ENCODE data around the gene ATP6V0C. TPM values are rescaled to one million over a fixed set of nuclear protein-coding genes. Genes with fewer than 3 reads are reported as not detected.
"Not testable (repeated sequence)": the region's sequence is repeated elsewhere in the genome, so short reads cannot be mapped to it uniquely, and the experiment has no call there.

ATP6V0C gene
- total RNA-seq, 1 donor from 2014 or later = 117 TPM

- H3K36me3 Mint-ChIP-seq (ENCODE audit: low read depth); H3K4me1 Mint-ChIP-seq (ENCODE audit: low read depth); H3K4me3 Mint-ChIP-seq; H3K9me3 Mint-ChIP-seq; H3K27me3 Mint-ChIP-seq (ENCODE audit: insufficient read depth); DNase-seq (ENCODE audit: low spot score); intact Hi-C loops (cut with micrococcal nuclease); H3K27ac Mint-ChIP-seq: not testable (repeated sequence)
Observed at GRCh38 chr16:2550283-2550878, 36.6 kb downstream of the ATP6V0C start.

GRCh38 chr16:2551420-2551889, 37.7 kb downstream of the ATP6V0C start:
- H3K36me3 Mint-ChIP-seq (ENCODE audit: low read depth); intact Hi-C loops (cut with micrococcal nuclease); H3K27me3 Mint-ChIP-seq (ENCODE audit: insufficient read depth); H3K4me1 Mint-ChIP-seq (ENCODE audit: low read depth); H3K9me3 Mint-ChIP-seq; DNase-seq (ENCODE audit: low spot score); H3K4me3 Mint-ChIP-seq; H3K27ac Mint-ChIP-seq: not testable (repeated sequence)

DNA sequence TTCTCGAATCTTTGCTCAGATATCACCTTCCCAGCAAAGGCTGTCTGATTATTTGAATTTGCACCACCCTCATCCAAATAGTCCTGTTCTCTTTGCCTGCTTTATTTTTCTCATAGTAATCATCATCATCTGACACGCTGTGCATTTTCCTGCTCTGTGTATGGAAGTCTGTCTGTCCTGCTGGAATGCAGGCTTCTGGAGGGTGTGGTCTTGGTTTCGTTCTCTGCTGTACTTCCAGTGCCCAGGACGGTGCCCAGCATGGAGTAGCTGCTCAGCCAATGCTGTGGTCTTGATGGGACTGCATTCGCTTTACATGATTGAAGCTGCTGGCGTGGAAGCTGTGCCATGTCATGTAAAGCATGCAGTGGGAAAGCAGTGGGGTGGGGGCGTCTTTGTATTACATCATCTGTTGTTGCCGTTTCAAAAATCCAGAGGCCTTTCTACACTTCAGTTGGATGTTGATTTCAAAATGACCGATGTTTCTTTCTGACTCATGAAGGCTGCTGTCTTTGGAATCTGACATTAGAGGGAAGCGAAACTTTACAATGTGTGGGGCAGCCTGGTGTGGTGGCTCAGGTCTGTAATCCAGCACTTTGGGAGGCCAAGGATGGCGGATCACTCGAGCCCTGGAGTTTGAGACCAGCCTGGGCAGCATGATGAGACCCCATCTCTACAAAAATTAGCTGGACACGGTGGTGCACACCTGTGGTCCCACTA, 41.1 kb downstream of the ATP6V0C start:
- DNase-seq (ENCODE audit: low spot score); intact Hi-C loops (cut with micrococcal nuclease); H3K9me3 Mint-ChIP-seq; H3K4me3 Mint-ChIP-seq; H3K27ac Mint-ChIP-seq; H3K27me3 Mint-ChIP-seq (ENCODE audit: insufficient read depth); H3K36me3 Mint-ChIP-seq (ENCODE audit: low read depth); H3K4me1 Mint-ChIP-seq (ENCODE audit: low read depth): not testable (repeated sequence)

DNA sequence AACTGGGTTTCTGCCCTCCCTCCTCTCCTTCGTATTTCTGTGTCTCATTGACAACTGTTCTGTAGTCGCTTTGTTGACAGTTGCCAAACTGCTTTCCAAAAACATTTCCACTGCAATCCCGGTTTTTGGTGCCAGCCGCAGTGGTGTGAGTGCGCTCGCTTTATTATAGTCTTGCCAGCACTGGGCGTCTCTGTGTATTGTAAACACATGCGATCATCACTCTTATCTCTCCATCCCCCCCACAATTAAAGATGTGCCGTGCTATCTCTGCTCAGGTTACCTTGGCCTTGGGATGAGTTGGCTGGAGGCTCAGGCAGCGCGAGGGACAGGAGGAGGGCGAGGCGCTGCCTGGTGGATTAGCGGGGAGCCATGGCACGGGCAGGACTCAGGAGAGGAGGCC, 43.4 kb downstream of the ATP6V0C start:
- intact Hi-C loops (cut with micrococcal nuclease); H3K36me3 Mint-ChIP-seq (ENCODE audit: low read depth); H3K27me3 Mint-ChIP-seq (ENCODE audit: insufficient read depth); H3K27ac Mint-ChIP-seq; H3K9me3 Mint-ChIP-seq; DNase-seq (ENCODE audit: low spot score); H3K4me1 Mint-ChIP-seq (ENCODE audit: low read depth); H3K4me3 Mint-ChIP-seq: not testable (repeated sequence)

DNA sequence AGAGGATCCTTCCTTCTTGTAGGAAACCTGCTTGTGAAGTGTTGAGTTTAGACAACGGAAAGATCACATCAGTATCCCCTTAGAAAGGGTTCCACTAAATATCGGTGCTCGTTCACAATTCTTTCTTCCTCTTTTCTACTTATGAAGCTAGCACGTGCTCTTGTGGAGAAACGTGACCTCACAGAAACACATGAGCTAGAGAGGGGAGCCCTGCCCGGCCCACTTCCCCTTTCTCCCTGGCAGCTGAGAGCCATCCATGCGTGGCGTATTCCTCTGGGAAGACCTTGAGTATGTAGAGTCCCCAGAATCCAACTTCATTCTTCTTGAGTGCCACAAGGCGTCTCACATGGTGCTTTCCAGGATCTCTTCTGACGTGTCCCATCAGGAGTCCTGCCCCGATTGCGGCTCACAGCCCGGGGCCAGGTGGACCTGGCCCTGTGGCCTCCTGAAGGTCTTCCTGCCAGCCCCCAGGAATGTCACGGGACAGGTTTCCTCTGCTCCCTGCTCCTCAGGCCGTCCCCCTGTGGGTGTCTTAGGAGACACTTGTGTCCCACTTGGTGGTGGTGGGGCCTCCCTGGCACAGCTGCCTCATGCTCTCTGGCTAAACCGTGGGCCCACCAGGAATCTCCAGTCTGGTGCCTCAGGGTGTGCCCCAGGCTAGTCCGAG, 46.5 kb downstream of the ATP6V0C start:
- not testable (repeated sequence) for H3K36me3 Mint-ChIP-seq (ENCODE audit: low read depth); H3K4me3 Mint-ChIP-seq

DNA sequence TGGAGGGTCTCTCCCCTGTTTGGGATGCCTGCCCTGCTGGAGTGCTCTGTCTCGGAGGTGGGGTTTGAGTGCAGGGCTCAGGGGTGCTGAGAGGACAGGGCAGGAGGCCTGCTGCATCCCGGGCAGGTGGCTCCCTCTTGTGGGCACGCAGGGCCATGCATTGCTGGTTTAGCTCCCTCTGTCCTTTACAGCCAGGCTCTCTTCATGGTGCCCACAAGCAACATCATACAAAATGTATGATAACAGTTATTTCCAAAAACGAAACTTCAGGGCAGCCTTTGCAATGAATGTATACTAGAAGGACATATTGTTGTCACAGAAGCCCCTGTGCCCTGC, 47.0 kb downstream of the ATP6V0C start:
- H3K9me3 Mint-ChIP-seq; intact Hi-C loops (cut with micrococcal nuclease): not testable (repeated sequence)

More for the DNA sequence above, 46.5 kb downstream of the ATP6V0C start:
- DNase-seq (ENCODE audit: low spot score); H3K27ac Mint-ChIP-seq; H3K27me3 Mint-ChIP-seq (ENCODE audit: insufficient read depth); H3K4me1 Mint-ChIP-seq (ENCODE audit: low read depth); intact Hi-C loops (cut with micrococcal nuclease); H3K9me3 Mint-ChIP-seq: not testable (repeated sequence)

GRCh38 chr16:2567506-2567905, 53.8 kb downstream of the ATP6V0C start:
- H3K27me3 Mint-ChIP-seq (ENCODE audit: insufficient read depth); H3K4me1 Mint-ChIP-seq (ENCODE audit: low read depth); H3K27ac Mint-ChIP-seq; H3K36me3 Mint-ChIP-seq (ENCODE audit: low read depth); DNase-seq (ENCODE audit: low spot score); intact Hi-C loops (cut with micrococcal nuclease); H3K4me3 Mint-ChIP-seq; H3K9me3 Mint-ChIP-seq: not testable (repeated sequence)

More for the DNA sequence above, 47.0 kb downstream of the ATP6V0C start:
- not testable (repeated sequence) for H3K27me3 Mint-ChIP-seq (ENCODE audit: insufficient read depth); H3K4me1 Mint-ChIP-seq (ENCODE audit: low read depth); H3K27ac Mint-ChIP-seq; H3K4me3 Mint-ChIP-seq; H3K36me3 Mint-ChIP-seq (ENCODE audit: low read depth)
- peak; percentile 62 for DNase-seq (ENCODE audit: low spot score)

- H3K4me1 Mint-ChIP-seq (ENCODE audit: low read depth); intact Hi-C loops (cut with micrococcal nuclease); H3K36me3 Mint-ChIP-seq (ENCODE audit: low read depth); DNase-seq (ENCODE audit: low spot score); H3K9me3 Mint-ChIP-seq; H3K27ac Mint-ChIP-seq; H3K4me3 Mint-ChIP-seq; H3K27me3 Mint-ChIP-seq (ENCODE audit: insufficient read depth): not testable (repeated sequence)
Observed at GRCh38 chr16:2568573-2568972, 54.8 kb downstream of the ATP6V0C start.

Other genes with a start within 250 kb of the ATP6V0C start
- gene RNPS1, start 245.8 kb upstream of the ATP6V0C start, total RNA-seq = 398 and 403 TPM in 2 replicates
- 9.0 and 10.0 TPM in 2 replicates for gene ABCA3, start 173.2 kb upstream of the ATP6V0C start, total RNA-seq
- gene CCNF, start 84.5 kb upstream of the ATP6V0C start, total RNA-seq = 45.3 and 46.7 TPM in 2 replicates
- gene TEDC2, start 53.8 kb upstream of the ATP6V0C start, total RNA-seq = 41.0 and 43.9 TPM in 2 replicates
- 0.10 TPM in 1 of 2 replicates, not detected in the other for gene NTN3, start 42.7 kb upstream of the ATP6V0C start, total RNA-seq
- gene TBC1D24, start 38.8 kb upstream of the ATP6V0C start, total RNA-seq = 19.6 and 24.6 TPM in 2 replicates
- gene AMDHD2, start 6.4 kb downstream of the ATP6V0C start, total RNA-seq = 32.4 and 38.3 TPM in 2 replicates
- 0.23 and 0.49 TPM in 2 replicates for gene CEMP1, start 17.5 kb downstream of the ATP6V0C start, total RNA-seq
- 50.8 and 60.2 TPM in 2 replicates for gene PDPK1, start 24.1 kb downstream of the ATP6V0C start, total RNA-seq
- gene KCTD5, start 168.6 kb downstream of the ATP6V0C start, total RNA-seq = 63.9 and 69.6 TPM in 2 replicates
- gene PRSS27, start 206.3 kb downstream of the ATP6V0C start, total RNA-seq = 1.7 and 1.8 TPM in 2 replicates
- 631 and 639 TPM in 2 replicates for gene SRRM2, start 238.7 kb downstream of the ATP6V0C start, total RNA-seq